ENCODE results near the gene OR4S2. TPM values are rescaled to one million over a fixed set of nuclear protein-coding genes. Genes with fewer than 3 reads are reported as not detected.

Gene OR4S2
- not detected for total RNA-seq

GRCh38 chr11:55648027-55648426, at the start of gene OR4S2:
Gene OR4S2, plus strand, starts transcription at chr11:55648327. Its CDS starts 2,577 bp downstream, at chr11:55650904.
- WGBS, 2 donors: 68 to 71% methylated on average over 2 of the region's 2 CpGs
- Histone ChIP-seq H3K27me3 (no peaks in the 10 kb centered on the region), H3K27ac (no peak within 1 kb of the TSS), H3K36me3 (no peaks in the 10 kb centered on the region), H3K9me3 (no peaks in the 10 kb centered on the region), H3K4me3 (no peak within 1 kb of the TSS), H3K4me1 (no peaks in the 10 kb centered on the region)
- intact Hi-C loops (cut with DNase I): no loop called here
- TF ChIP-seq CTCF (IDR thresholded peaks at IDR 0.05) (no peak), POLR2A (IDR thresholded peaks at IDR 0.05) (no peak)
- no peak for DNase-seq

GRCh38 chr11:55607545-55607944, 40.6 kb upstream of the OR4S2 start, which contains the start of gene OR4C11:
Gene OR4C11, minus strand, starts transcription at chr11:55607645. Its CDS starts 3,272 bp downstream, at chr11:55604373.
- Histone ChIP-seq H3K4me1 (no peaks in the 10 kb centered on the region), H3K36me3 (no peaks in the 10 kb centered on the region), H3K4me3 (no peak within 1 kb of the TSS), H3K27me3 (no peaks in the 10 kb centered on the region), H3K9me3 (no peaks in the 10 kb centered on the region), H3K27ac (no peak within 1 kb of the TSS)
- 15 to 49% methylated on average over 2 of the region's 2 CpGs for WGBS, 2 donors
- no peak for DNase-seq
- intact Hi-C loops (cut with DNase I): no loop called here
- TF ChIP-seq POLR2A (IDR thresholded peaks at IDR 0.05): no peak

- DNase-seq: no peak
- Histone ChIP-seq H3K36me3 (no peaks in the 10 kb centered on the region), H3K27ac (no peak overlapping the region), H3K27me3 (no peaks in the 10 kb centered on the region), H3K9me3 (no peaks in the 10 kb centered on the region), H3K4me3 (no peak overlapping the region), H3K4me1 (no peaks in the 10 kb centered on the region)
- 89 to 96% methylated on average over 1 of the region's 1 CpG for WGBS, 2 donors
- intact Hi-C loops (cut with DNase I): no loop called here
- TF ChIP-seq CTCF (IDR thresholded peaks at IDR 0.05): no peak
- TF ChIP-seq POLR2A (IDR thresholded peaks at IDR 0.05): no peak
These were observed 23.6 kb upstream of the OR4S2 start for GRCh38 chr11:55624531-55624930.

GRCh38 chr11:55634813-55635212, 13.3 kb upstream of the OR4S2 start, which contains the start of gene OR4P4:
Gene OR4P4, plus strand, starts transcription at chr11:55635113.
- Histone ChIP-seq H3K27me3 (no peaks in the 10 kb centered on the region), H3K4me1 (no peaks in the 10 kb centered on the region), H3K4me3 (no peak within 1 kb of the TSS), H3K36me3 (no peaks in the 10 kb centered on the region), H3K9me3 (no peaks in the 10 kb centered on the region), H3K27ac (no peak within 1 kb of the TSS)
- 37 to 39% methylated on average over 3 of the region's 3 CpGs for WGBS, 2 donors
- TF ChIP-seq CTCF (IDR thresholded peaks at IDR 0.05) (no peak), POLR2A (IDR thresholded peaks at IDR 0.05) (no peak)
- intact Hi-C loops (cut with DNase I): no loop called here
- no peak for DNase-seq

GRCh38 chr11:55652560-55652959, 4.4 kb downstream of the OR4S2 start:
- no peak for DNase-seq
- Histone ChIP-seq H3K4me1 (no peaks in the 10 kb centered on the region), H3K9me3 (no peaks in the 10 kb centered on the region), H3K36me3 (no peaks in the 10 kb centered on the region), H3K27ac (no peak overlapping the region), H3K4me3 (no peak overlapping the region), H3K27me3 (no peaks in the 10 kb centered on the region)
- 43 to 58% methylated on average over 1 of the region's 1 CpG for WGBS, 2 donors
- intact Hi-C loops (cut with DNase I): no loop called here
- TF ChIP-seq CTCF (IDR thresholded peaks at IDR 0.05): no peak
- no peak for TF ChIP-seq POLR2A (IDR thresholded peaks at IDR 0.05)

GRCh38 chr11:55655096-55655495, 7.0 kb downstream of the OR4S2 start:
- H3K27ac ChIP-seq: no peak overlapping the region
- no peak overlapping the region for H3K4me3 ChIP-seq
- DNase-seq: no peak
- no peaks in the 10 kb centered on the region for H3K36me3 ChIP-seq
- no peak for TF ChIP-seq CTCF (IDR thresholded peaks at IDR 0.05)
- TF ChIP-seq POLR2A (IDR thresholded peaks at IDR 0.05): no peak
- intact Hi-C loops (cut with DNase I): no loop called here
- no peaks in the 10 kb centered on the region for H3K9me3 ChIP-seq
- no peaks in the 10 kb centered on the region for H3K27me3 ChIP-seq
- H3K4me1 ChIP-seq: no peaks in the 10 kb centered on the region

Data from esophagus squamous epithelium (tissue), 5 donors.